Germinal center (tissue), 1 donor: ENCODE data around the gene STXBP5L.
"Not testable (repeated sequence)": the region's sequence is repeated elsewhere in the genome, so short reads cannot be mapped to it uniquely, and the experiment has no call there.

Experiments
- DNase-seq: peaks from one replicate; pipeline ENCODE4 v3.0.0; 2012; ENCODE audit warnings: mixed read lengths, low spot score

Gene STXBP5L

DNA sequence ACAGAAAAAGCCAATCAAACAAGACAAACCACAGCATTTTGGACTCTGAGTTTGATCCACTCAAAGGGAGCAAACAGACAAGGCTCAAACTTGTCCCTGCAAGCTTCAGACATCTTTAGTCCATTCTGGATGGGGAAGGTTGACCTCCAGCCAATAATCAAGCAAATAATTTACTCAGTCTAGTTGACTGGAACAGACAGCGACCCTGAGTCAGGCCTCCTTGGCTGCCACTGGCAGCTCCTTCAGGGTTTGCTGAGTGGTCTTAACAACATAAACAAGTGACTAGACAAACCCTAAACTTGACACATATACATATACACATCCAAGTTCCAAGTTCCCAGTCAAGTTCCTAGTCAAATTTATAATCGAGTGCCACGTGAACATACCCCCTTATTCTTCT is 323.9 kb downstream of the STXBP5L start:
- no peak for DNase-seq

DNA sequence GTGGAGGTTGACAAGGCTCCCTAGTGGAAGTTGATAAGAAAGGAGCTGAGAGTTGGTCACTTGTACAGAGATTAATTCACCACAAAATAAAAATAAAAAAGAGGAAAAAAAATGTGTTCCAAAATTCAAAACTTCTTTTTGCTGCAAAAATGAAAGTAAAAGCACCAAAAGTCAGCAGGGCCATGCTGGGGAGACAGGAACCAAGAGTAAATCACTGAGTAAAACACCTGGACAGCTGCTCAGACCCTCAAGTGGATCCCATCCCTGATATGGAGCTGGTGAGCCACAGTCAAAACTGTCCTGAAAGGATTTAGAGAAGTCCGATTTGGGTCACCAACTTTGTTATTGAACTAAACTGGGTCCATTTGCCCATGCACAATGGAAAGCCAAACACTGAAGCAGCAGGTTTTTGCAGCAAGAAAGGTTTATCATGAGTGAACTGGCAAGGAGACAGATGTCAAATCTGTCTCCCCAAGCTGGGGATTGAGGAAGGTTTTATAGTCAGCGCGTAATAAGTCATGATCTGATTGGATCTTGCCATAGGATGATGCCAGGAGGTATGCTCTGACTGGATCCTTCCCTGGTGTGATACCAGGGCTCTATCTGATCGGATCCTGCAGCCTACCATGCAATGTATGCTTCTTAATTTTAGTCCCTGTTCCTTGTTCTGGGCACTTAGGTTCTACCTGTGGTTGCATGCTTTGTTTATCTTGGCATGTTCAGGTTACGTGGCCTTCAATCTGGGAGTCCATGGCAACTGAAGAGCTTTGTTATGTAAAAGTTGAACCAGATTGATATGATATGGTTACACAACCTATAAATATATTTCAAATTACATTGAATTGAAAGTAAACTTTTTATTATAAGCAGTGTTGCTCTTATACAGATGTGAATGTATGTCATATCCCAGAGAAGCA is 324.6 kb downstream of the STXBP5L start:
- DNase-seq = no peak

DNA sequence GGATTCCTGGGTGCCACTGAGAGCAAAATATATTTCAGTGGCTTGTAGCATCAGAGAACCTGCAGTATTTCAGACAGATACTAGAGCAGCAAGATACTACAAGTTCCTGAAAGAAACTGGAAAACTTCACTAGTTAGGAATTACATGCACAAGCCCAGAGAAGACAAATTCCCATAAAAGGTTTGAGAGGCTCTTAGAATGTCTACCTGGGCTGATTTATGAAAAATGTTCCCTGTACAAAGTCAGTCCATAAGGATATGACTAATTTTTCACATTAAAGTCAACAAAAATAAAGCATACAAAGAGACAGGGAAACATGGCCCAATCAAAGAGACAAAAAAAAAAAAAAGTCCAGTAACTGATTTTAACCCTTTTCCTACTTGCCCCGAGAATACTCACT is 335.2 kb downstream of the STXBP5L start:
- no peak for DNase-seq

DNA sequence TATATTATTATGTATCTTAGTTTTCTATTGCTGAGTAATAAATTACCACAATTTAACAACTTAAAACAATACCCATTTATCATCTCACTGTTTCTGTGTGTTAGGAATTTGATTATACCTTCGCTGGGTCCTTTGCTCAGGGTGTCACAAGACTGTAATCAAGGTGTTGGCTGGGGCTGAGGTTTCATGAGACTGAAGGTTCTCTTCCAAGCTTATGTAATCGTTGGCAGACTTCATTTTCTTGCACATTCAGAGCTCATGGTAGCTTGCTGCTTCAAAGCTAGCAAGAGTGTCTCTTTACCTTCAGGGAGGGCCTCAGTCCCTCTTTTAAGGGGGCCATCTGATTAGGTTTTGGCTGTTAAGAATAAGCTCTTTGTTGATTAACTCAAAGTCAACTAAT is 344.7 kb downstream of the STXBP5L start:
- DNase-seq = no peak

DNA sequence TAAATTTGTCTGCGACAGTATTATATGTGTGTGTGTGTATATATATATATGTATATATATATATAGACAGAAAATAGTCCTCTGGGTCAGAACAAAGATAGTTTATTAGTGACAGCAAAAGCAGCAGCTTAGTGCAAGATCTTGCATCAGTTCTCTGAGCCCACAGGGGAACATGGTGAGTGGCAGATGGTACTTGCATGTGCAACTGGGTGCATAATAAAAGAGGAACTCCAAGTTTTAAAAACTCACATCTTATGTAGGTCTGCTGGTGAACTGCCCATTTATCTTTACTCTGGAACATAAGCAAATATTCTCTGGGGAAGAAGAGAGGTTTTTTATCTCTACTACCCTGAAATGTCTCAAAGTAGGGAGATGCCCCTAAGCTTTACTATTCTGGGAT is 361.4 kb downstream of the STXBP5L start:
- DNase-seq = no peak

DNA sequence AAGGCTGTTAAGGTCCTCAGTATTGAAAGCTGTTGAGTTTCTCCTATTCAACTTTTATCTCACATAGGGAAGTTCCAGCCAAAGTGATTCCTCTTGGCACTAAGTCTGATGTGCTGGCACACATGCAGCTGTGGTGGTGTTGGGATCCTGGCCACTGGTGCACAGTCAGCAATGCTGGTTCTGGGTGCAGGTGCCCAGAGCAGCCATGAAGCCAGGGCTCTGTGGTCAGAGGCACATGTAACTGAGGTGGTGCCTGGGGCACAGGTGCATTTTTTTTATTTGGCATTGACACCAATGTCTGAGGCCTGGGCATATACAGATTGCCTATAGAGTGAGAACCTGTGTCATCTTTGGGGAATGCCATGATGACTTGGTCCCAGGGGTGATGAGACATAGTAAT is 366.4 kb downstream of the STXBP5L start:
- DNase-seq = no peak

DNA sequence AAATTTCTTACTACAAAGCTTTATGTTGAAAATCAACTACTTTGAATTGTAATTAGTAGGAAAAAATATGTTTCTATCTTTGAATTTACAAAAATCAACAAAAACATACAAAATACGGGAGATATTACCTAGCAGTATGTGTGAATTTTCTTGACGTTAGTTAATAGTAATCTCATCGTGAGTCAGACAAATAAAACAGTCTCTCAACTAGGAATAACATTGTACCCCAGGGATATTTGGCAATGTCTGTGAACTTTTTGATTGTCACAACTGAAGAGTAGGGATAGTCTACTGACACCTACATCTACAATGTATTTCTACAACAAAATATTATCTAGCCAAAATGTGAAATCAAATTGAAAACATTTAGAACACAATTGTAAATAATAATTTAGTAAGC is 387.4 kb downstream of the STXBP5L start:
- no peak for DNase-seq

DNA sequence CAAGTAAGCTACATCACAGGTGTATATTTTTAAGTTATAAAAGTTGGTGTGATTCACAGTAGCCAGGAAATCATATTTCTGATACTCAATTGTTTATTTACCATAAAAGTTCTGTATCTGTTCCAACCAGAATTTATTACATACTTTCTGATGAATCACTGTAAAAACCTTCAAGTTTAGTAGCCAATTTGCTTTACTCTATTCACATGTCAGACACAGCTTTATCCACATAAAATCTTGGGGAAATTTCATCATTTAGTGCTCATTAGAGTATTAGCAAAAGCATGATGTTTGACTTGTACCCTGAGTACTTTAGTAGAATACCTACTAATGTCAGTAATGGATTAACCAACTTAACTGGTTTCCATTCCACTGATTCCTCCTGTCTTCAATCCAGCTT is 388.0 kb downstream of the STXBP5L start:
- DNase-seq = no peak

DNA sequence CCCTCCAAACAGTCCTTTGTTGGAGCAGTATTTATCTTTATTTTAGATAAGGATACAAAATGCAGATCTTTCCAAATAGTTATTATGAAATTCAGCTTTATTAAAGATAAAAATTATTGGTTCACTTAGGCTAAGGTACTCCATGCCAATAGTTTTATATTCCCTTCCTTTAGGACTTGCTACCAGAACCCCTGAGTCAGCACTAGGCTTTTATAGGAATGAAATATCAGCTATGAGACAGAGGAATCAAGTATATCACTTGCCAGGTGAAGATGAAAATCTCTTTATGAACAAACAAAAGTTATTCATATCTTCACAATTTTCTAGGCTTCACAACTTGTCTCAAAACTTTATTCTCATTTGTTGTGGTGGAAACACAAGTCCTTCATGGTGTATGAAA is 416.3 kb downstream of the STXBP5L start:
- no peak for DNase-seq

DNA sequence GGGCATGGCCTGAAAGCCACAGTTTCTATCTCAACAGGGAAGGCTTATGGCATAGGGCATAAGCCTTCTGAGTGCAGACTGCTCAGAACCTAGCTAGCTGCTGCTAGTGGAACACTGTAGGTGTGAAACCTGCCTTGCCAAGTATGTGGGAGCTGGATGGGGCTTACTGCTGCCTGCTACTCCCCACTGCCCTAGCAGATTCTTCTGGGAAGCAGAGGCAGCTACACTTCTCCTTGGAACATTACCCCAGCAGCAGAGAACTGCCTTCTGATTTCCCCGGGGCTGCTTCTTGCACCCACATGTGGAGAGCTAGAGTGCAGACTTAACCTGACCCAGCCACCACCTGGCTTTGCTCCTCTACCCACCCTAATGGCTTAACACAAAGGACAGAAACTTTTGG is 422.1 kb downstream of the STXBP5L start:
- no peak for DNase-seq

DNA sequence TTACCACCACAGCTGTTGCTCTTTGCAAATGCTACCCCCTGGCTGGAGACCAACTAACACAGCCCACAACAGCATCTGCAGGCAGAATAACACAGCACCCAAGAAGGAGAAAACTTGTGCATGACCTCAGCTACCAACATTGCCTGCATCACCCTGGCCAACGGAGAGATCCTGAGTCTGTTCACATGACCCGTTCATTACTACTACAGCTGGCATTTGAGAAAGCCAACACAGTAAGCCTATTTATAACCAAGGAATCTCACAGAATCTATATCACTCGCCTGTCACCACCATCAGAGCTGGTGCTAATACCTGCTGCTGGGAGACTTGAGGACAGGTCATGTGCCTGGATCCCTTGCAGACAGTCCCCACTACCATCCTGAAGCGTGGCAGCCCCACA is 422.6 kb downstream of the STXBP5L start:
- no peak for DNase-seq

DNA sequence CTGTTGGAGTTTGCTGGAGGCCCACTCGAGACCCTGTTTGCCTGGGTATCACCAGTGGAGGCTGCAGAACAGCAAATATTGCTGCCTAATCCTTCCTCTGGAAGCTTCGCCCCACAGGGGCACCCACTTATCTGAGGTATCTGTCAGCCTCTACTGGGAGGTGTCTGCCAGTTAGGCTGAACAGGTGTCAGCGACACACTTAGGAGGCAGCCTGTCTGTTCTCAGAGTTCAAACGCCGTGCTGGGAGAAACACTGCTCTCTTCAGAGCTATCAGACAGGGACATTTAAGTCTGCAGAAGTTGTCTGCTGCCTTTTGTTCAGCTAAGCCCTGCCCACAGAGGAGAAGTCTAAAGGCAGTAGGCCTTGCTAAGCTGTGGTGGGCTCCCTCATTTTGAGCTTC is 448.0 kb downstream of the STXBP5L start:
- not testable (repeated sequence) for DNase-seq

DNA sequence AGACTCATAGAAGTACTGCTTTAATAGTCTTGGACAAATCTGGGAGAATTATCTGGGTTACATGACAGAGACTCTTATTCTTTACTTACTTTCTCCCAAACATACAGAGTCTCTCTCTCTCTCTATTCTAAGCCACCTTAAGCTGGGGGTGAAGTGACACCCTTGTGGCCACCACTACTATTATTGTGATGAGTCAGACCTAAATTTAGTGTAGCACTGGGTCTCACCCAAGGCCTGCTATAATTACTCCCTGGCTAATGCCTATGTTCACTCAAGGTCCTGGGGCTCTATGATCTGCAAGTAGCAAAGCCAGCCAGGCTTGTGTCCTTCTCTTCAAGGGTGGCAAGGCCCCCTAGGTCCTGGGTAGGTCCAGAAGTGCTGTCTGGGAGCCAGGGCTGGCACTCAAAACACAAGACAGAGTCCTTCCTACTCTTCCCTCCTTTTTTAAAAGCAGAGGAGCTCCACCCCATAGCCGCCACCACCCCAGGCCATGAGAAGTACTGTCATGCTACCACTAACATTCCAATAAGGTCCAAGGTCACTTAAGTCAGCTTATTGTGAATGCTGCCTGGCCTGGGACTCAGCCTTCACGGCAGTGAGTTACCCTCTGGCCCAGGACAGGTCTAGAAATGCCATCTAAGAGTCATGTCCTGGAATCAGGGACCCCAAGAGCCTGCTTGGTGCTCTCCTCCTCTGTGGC is 454.2 kb downstream of the STXBP5L start:
- no peak for DNase-seq

DNA sequence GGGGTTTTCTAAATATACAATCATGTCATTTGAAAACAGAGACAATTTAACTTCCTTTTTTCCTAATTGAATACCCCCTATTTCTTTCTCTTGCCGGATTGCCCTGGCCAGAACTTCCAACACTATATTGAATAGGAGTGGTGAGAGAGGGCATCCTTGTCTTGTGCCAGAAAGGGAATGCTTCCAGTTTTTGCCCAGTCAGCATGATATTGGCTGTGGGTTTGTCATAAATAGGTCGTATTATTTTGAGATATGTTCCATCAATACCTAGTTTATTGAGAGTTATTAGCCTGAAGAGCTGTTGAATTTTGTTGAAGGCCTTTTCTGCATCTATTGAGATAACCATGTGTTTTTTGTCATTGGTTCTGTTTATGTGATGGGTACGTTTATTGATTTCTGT is 480.3 kb downstream of the STXBP5L start:
- not testable (repeated sequence) for DNase-seq

DNA sequence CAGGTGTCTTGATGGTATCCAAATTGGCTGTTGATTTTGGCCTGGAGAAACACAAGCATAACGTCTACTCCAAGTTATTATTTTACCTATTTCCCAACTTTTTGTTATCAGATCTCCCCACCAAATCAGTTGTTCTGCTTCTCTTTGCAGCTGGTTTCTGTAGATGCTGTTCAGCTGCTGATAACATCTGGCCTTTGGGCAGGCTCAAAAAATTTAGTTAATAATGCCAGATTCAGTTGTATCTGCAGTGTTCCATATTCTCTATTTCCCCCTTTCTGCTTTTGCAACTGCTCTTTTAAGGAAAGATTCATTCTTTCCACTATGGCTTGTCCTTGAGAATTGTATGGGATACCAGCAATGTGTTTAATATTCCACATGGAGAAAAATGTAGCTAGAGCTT is 488.0 kb downstream of the STXBP5L start:
- not testable (repeated sequence) for DNase-seq

DNA sequence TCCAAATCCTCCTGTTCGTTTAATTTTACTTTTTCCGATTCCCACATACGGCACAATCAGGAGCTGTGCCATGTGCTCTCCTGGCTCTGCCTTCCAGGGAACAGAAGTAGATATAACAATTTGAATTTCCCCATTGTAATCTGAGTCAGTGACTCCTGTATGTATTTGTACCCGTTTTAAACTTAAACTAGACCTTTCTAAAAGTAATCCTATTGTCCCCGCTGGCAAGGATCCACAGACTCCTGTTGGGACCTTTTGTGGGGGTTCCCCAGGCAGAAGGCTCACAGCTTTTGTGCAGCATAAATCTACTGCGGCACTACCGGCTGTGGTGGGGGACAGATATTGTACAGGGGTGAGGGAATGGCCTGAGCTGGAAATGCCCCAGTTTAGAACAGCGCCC is 490.0 kb downstream of the STXBP5L start:
- DNase-seq = not testable (repeated sequence)

DNA sequence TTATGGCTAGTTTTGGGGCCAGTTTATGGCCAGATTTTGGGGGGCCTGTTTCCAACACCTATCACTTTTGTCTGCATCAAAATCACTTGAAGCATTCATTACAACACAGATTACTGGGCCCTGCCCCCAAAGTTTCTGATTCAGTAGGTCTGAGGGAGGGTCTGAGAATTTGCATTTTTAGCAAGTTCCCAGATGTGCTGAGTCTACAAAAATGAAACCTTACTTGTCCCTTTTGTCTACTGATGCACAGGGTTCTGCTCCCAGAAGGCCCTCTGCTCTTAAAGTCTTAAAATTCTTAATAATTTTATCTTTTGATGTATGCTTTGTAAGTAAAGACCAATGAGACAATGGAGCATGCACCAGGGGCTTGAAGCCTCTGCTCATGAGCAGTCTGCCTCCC is 491.8 kb downstream of the STXBP5L start:
- DNase-seq = no peak

DNA sequence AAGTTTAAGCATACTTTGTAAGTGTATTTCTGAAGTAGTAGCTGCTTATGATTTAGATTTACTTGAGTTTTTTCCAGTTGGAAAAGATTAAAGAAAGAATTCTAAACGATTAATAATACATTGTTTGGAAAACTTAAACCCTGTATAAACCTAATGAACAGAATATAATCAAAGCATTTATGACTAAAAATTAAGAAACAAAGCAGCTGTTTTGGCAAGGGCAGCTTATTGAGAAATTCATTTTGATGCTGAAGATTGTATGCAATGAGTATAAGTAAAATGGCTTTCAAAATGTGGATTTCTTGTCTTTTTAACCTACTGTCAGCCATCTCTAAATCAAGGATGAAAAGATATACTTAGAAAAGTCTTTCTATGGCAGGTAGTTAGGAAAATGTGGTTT is 497.6 kb downstream of the STXBP5L start:
- no peak for DNase-seq

DNA sequence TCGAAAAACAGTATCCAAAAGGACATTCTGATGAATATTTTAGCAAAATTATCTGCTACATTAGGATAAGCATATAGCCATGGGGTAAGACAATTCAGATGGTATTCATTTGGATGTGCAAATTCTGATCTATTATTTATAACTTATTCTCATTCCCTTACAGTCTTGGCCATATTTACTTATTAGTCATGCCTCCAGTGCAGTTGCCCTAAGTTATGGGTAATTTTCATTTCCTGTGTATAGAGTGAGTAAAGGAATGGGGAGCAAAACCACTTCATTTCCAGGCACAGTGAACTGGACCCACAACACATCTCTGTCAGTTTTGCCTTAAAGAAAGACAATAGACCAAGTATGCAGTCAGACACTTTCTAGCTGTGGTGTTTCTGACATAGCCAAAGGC is 503.5 kb downstream of the STXBP5L start:
- no peak for DNase-seq

DNA sequence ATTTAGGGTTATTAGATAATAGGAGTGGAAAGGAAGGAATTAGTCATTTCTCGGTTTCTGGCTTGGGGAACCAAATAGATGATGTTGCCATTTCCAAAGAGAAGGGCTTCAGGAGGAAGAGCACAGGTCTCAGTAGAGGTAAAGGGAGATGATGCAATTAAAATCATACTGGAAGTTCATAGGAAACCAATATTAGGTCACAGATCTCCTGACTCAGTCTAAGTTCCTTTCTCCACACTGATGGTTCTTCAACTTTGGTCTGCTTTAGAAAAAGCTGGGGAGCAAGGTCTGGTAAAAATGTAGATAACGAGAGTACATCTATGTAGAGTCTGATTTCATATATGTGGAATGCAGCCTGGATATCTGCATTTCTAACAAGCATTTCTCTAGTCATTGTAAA is 506.9 kb downstream of the STXBP5L start:
- no peak for DNase-seq

DNA sequence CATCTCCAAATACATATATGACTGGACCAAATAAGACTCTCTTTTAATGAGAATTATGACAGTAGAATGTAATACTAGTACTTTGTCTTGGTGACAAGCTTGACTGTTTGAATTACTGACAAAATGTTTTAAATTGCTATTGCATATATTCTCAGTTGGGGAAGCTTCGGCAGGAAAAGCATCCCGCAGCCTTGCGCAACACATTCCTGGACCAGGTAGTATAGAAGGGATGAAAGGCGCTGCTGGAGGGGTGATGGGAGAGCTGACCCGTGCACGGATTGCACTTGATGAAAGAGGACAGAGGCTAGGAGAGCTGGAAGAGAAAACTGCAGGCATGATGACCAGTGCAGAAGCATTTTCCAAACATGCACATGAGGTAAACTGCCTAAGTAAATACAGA is 510.2 kb downstream of the STXBP5L start:
- no peak for DNase-seq

DNA sequence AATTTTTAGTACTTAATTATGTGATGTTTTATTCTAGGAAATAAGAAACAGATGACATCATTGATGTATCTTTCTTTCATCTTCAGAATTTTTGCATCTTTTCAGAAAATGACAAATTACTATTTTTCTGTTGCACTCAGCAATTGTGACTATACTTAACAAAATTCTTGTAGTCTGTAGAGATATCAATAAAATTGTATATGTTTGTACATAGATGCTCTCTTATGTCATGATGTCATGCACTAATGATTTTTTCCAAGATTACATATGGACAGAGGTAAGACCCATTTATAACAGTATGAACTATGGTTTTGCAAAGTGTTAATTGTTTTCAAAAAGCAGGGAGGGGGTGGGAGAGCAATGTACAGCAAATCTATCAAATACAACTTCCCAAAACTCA is 516.5 kb downstream of the STXBP5L start:
- DNase-seq = no peak

DNA sequence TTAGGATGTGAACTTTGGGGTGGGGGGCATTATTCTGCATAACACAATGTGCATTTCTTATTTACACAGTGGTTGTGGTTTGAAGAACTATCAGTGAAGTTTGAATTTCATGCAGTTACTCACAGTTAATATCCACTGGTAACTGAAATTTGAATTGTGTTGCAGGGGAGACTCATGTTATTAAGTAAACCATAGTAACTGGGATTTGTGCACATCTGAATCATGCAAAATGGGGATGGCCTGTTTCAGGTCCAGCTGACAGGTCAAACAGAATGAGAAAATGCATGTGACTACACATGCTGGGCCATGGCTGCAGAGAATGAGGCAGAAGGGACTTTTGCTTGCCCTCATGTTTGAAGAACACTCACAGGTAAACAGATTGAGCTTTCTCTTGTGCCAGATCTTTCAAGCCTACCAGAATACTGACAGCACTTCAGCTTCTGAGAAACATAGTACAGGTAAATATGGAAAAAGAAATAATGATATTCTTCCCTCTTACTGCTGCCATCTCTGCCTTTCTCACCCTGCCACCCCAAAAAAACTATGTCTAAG is 522.7 kb downstream of the STXBP5L start:
- no peak for DNase-seq
